Pancreas (tissue), 10 donors: ENCODE results near the gene IGF1. TPM values are rescaled to one million over a fixed set of nuclear protein-coding genes. Genes with fewer than 3 reads are reported as not detected.

Experiments
- ATAC-seq, 4 donors: fragments of 200-7000 bp; cut with Tn5 transposase; one replicate each; pipeline versions ENCODE4 v1.8.0 to v1.9.1; 2020; ENCODE audit warnings: mild to moderate bottlenecking in 4 of 4, moderate library complexity in 4 of 4
- DNase-seq, 6 donors: peaks; one replicate each; pipeline ENCODE4 v3.0.0-alpha.2; 2020
- FAIRE-seq: peaks from 2 replicates; lab custom pipeline; 2012; peaks lifted over from hg19 to GRCh38; lab: Jason Lieb, UNC
- H3K27ac ChIP-seq, 4 donors: fragments of 200-600 bp; sonication (generic); 1 replicate in 3 of 4; 2 replicates in 1 of 4; pipeline versions ENCODE4 v1.5.0 to v1.8.0; 2020
- H3K27me3 ChIP-seq, 4 donors: fragments of 200-600 bp; one replicate each; pipeline ENCODE4 v1.8.0; 2021
- H3K36me3 ChIP-seq, 3 donors: fragments of 200-600 bp; sonication (generic) in 1 of 3; one replicate each; pipeline versions ENCODE4 v1.5.0 to v1.8.0; 2020 to 2021
- H3K4me1 ChIP-seq, 3 donors: fragments of 200-600 bp; one replicate each; pipeline ENCODE4 v1.8.0; 2021
- H3K4me3 ChIP-seq, 4 donors: fragments of 200-600 bp; sonication (generic) in 2 of 4; one replicate each; pipeline versions ENCODE4 v1.5.0 to v1.8.0; 2020 to 2021
- H3K9me3 ChIP-seq, 4 donors: fragments of 200-600 bp; one replicate each; pipeline ENCODE4 v1.8.0; 2021
- WGBS, 2 donors: extraction: QIAGEN DNeasy Blood & Tissue Kit; methylation state at CpG; one replicate each; pipeline ENCODE4 v1.1.7; 2013; 5-methylcytosine and 5-hydroxymethylcytosine counted together
- intact Hi-C, 3 donors: fragments of 100-400 bp; cut with DNase I; formaldehyde crosslinking; loops; one replicate each; pipeline versions ENCODE4 v1.11.1 to v1.14.2; 2022
- polyA plus RNA-seq, 2 donors: library from polyadenylated mRNA; stranded (reverse); fragments of 200-250 nt; gene quantifications; one replicate each; pipeline ENCODE4 v1.2.3, GENCODE V29; 2013
- total RNA-seq, 6 donors: library from RNA; stranded (reverse); fragmentation: NEBNext Ultra II Directional in 4 of 6; extraction: Animal tissue kit (Norgen Biotek cat#: 25700) in 4 of 6; gene quantifications; one replicate each; pipeline versions ENCODE4 v1.2.1 to v1.2.4, GENCODE V29; 2021 to 2023
- TF ChIP-seq, protein P1 (sequence below), 4 donors: fragments of 200-600 bp; sonication (generic) in 3 of 4; IDR thresholded peaks; one replicate each; pipeline versions ENCODE4 v1.5.0 to v1.8.0; 2021; ENCODE audit warnings: antibody characterized with exemption in 4 of 4
- donor health status: healthy with polysubstance abuse.
- donor health status: DM: no; HTN: no; CAD: no; lungs with moderate emphysema.
- donor health status: DM: no; HTN: no; CAD: no.
- donor health status: control.
- donor health status: control.
- donor health status: Bipolar disorder and iron deficiency.
- donor health status: DM: yes; HTN: yes; CAD: no.
- donor health status: DM: no; HTN: no; CAD: no.
- donor health status: DM: no; HTN: no; CAD: no.
- donor health status: DM: yes; HTN: yes; CAD: no.

IGF1 gene
- total and polyA plus RNA-seq, 8 donors = 1.5 to 23.8 (median 4.6) TPM

- no peaks in the 10 kb centered on the region for H3K36me3 ChIP-seq
- no peak overlapping the region for H3K4me3 ChIP-seq
- FAIRE-seq = no peak
- no peaks in the 10 kb centered on the region for H3K27me3 ChIP-seq
- H3K27ac ChIP-seq = no peak overlapping the region
- no peaks in the 10 kb centered on the region for H3K4me1 ChIP-seq
- 93 to 100% methylated on average over 1 of the region's 1 CpG for WGBS, 2 donors
- H3K9me3 ChIP-seq = no peaks in the 10 kb centered on the region
- no peak for DNase-seq
- TF ChIP-seq, protein P1, sequence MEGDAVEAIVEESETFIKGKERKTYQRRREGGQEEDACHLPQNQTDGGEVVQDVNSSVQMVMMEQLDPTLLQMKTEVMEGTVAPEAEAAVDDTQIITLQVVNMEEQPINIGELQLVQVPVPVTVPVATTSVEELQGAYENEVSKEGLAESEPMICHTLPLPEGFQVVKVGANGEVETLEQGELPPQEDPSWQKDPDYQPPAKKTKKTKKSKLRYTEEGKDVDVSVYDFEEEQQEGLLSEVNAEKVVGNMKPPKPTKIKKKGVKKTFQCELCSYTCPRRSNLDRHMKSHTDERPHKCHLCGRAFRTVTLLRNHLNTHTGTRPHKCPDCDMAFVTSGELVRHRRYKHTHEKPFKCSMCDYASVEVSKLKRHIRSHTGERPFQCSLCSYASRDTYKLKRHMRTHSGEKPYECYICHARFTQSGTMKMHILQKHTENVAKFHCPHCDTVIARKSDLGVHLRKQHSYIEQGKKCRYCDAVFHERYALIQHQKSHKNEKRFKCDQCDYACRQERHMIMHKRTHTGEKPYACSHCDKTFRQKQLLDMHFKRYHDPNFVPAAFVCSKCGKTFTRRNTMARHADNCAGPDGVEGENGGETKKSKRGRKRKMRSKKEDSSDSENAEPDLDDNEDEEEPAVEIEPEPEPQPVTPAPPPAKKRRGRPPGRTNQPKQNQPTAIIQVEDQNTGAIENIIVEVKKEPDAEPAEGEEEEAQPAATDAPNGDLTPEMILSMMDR (IDR thresholded peaks at IDR 0.05) = no peak
- no peak for ATAC-seq
- intact Hi-C loops = no loop called here
Measured at GRCh38 chr12:102385343-102385742, 95.0 kb downstream of the IGF1 start.

GRCh38 chr12:102379346-102380162 is 100.8 kb downstream of the IGF1 start:
- no peak for FAIRE-seq

GRCh38 chr12:102376781-102377180 is 103.6 kb downstream of the IGF1 start:
- H3K4me3 ChIP-seq = no peak overlapping the region
- ATAC-seq (no peak), DNase-seq (no peak), FAIRE-seq (no peak)
- H3K4me1 ChIP-seq = no peaks in the 10 kb centered on the region
- H3K9me3 ChIP-seq = no peaks in the 10 kb centered on the region
- H3K27me3 ChIP-seq = no peaks in the 10 kb centered on the region
- H3K27ac ChIP-seq = no peak overlapping the region
- intact Hi-C loops = no loop called here
- TF ChIP-seq, protein P1 (IDR thresholded peaks at IDR 0.05) = no peak
- no peaks in the 10 kb centered on the region for H3K36me3 ChIP-seq

More at GRCh38 chr12:102379346-102380162, 100.8 kb downstream of the IGF1 start:
- DNase-seq = no peak
- Histone ChIP-seq H3K27me3 (no peaks in the 10 kb centered on the region), H3K9me3 (no peaks in the 10 kb centered on the region), H3K4me3 (no peak overlapping the region), H3K36me3 (no peaks in the 10 kb centered on the region), H3K4me1 (no peaks in the 10 kb centered on the region), H3K27ac (no peak overlapping the region)
- 64 to 72% methylated on average over 3 of the region's 3 CpGs for WGBS, 2 donors
- TF ChIP-seq, protein P1 (IDR thresholded peaks at IDR 0.05) = no peak
- no peak for ATAC-seq
- intact Hi-C loops = no loop called here

GRCh38 chr12:102376181-102376747 is 104.1 kb downstream of the IGF1 start:
- no peak for FAIRE-seq
- intact Hi-C loops = no loop called here
- Histone ChIP-seq H3K27me3 (no peaks in the 10 kb centered on the region), H3K36me3 (no peaks in the 10 kb centered on the region), H3K9me3 (no peaks in the 10 kb centered on the region), H3K4me3 (no peak overlapping the region), H3K4me1 (no peaks in the 10 kb centered on the region), H3K27ac (no peak overlapping the region)
- 90 to 91% methylated on average over 5 of the region's 5 CpGs for WGBS, 2 donors
- TF ChIP-seq, protein P1 (IDR thresholded peaks at IDR 0.05) = no peak
- peak in 1 of 4 donors; percentile 73 for ATAC-seq
- no peak for DNase-seq

DNA sequence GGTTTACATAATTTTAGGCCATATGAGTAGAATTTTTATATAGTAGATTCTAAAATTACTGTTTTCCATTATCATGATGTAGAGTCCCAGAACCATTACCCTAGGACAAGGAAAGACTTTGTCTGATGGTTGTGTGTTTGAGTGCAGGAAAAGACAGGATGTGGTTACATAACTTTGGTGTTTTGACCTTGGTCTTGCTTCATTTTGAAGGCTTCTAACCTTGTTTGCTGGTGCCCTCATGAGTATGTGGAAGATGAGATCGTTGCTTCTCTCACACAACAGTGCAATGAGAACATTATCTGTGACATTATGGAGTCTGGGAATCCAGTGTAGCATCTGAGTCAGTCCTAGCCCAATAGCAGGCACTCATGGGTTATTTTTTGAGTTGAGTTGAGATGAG is 106.2 kb downstream of the IGF1 start:
- Histone ChIP-seq H3K36me3 (no peaks in the 10 kb centered on the region), H3K27ac (no peak overlapping the region), H3K27me3 (no peaks in the 10 kb centered on the region), H3K4me3 (no peak overlapping the region), H3K4me1 (no peaks in the 10 kb centered on the region), H3K9me3 (no peaks in the 10 kb centered on the region)
- ATAC-seq (no peak), FAIRE-seq (no peak), DNase-seq (no peak)
- 68 to 77% methylated on average over 1 of the region's 1 CpG for WGBS, 2 donors
- intact Hi-C loops = no loop called here
- TF ChIP-seq, protein P1 (IDR thresholded peaks at IDR 0.05) = no peak
